CD4-positive, alpha-beta T cell treated with Interleukin-6 at 100 ng/mL for 8 hours (primary cell): ENCODE results near the gene OR51L1.

Source experiments
- DNase-seq: peaks from one replicate; pipeline ENCODE4 v3.0.0-alpha.2; 2020; ENCODE audit warnings: mixed read lengths, low spot score

The OR51L1 gene

GRCh38 chr11:5046754-5047330 is 52.2 kb downstream of the OR51L1 start:
- DNase-seq = no peak
